ENCODE measurements around the gene ABCB9.

DNA sequence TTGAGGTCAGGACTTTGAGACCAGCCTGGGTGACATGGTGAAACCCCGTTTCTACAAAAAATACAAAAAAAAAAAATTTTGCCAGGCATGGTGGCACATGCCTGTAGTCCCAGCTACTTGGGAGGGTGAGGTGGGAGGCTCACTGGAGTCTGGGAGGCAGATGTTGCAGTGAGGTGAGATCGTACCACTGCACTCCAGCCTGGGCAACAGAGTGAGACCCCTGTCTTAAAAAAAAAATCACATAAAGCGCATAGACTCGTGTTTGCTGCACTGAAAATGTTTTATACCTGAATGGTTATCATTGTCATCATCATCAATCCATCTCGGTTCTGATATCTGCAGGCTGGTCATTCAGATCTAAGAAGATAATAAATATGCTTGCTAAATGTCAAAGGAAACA is 45.6 kb downstream of the ABCB9 start:
- TF ChIP-seq, protein P1, sequence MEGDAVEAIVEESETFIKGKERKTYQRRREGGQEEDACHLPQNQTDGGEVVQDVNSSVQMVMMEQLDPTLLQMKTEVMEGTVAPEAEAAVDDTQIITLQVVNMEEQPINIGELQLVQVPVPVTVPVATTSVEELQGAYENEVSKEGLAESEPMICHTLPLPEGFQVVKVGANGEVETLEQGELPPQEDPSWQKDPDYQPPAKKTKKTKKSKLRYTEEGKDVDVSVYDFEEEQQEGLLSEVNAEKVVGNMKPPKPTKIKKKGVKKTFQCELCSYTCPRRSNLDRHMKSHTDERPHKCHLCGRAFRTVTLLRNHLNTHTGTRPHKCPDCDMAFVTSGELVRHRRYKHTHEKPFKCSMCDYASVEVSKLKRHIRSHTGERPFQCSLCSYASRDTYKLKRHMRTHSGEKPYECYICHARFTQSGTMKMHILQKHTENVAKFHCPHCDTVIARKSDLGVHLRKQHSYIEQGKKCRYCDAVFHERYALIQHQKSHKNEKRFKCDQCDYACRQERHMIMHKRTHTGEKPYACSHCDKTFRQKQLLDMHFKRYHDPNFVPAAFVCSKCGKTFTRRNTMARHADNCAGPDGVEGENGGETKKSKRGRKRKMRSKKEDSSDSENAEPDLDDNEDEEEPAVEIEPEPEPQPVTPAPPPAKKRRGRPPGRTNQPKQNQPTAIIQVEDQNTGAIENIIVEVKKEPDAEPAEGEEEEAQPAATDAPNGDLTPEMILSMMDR (IDR thresholded peaks at IDR 0.05), result no peak
- TF ChIP-seq, protein P2, sequence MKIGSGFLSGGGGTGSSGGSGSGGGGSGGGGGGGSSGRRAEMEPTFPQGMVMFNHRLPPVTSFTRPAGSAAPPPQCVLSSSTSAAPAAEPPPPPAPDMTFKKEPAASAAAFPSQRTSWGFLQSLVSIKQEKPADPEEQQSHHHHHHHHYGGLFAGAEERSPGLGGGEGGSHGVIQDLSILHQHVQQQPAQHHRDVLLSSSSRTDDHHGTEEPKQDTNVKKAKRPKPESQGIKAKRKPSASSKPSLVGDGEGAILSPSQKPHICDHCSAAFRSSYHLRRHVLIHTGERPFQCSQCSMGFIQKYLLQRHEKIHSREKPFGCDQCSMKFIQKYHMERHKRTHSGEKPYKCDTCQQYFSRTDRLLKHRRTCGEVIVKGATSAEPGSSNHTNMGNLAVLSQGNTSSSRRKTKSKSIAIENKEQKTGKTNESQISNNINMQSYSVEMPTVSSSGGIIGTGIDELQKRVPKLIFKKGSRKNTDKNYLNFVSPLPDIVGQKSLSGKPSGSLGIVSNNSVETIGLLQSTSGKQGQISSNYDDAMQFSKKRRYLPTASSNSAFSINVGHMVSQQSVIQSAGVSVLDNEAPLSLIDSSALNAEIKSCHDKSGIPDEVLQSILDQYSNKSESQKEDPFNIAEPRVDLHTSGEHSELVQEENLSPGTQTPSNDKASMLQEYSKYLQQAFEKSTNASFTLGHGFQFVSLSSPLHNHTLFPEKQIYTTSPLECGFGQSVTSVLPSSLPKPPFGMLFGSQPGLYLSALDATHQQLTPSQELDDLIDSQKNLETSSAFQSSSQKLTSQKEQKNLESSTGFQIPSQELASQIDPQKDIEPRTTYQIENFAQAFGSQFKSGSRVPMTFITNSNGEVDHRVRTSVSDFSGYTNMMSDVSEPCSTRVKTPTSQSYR (CRISPR knock-in tag; IDR thresholded peaks at IDR 0.05), result no peak
- TF ChIP-seq, protein P3, sequence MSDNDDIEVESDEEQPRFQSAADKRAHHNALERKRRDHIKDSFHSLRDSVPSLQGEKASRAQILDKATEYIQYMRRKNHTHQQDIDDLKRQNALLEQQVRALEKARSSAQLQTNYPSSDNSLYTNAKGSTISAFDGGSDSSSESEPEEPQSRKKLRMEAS (CRISPR knock-in tag; IDR thresholded peaks at IDR 0.05), result no peak
- no peak for TF ChIP-seq TCF7 (CRISPR knock-in tag; IDR thresholded peaks at IDR 0.05; ENCODE audit: low read depth)
- TF ChIP-seq, protein P4, sequence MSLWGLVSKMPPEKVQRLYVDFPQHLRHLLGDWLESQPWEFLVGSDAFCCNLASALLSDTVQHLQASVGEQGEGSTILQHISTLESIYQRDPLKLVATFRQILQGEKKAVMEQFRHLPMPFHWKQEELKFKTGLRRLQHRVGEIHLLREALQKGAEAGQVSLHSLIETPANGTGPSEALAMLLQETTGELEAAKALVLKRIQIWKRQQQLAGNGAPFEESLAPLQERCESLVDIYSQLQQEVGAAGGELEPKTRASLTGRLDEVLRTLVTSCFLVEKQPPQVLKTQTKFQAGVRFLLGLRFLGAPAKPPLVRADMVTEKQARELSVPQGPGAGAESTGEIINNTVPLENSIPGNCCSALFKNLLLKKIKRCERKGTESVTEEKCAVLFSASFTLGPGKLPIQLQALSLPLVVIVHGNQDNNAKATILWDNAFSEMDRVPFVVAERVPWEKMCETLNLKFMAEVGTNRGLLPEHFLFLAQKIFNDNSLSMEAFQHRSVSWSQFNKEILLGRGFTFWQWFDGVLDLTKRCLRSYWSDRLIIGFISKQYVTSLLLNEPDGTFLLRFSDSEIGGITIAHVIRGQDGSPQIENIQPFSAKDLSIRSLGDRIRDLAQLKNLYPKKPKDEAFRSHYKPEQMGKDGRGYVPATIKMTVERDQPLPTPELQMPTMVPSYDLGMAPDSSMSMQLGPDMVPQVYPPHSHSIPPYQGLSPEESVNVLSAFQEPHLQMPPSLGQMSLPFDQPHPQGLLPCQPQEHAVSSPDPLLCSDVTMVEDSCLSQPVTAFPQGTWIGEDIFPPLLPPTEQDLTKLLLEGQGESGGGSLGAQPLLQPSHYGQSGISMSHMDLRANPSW (CRISPR knock-in tag; conservative IDR thresholded peaks at IDR 0.05; ENCODE audit: low read depth), result no peak
- TF ChIP-seq ZNF416 (CRISPR knock-in tag; IDR thresholded peaks at IDR 0.05), result no peak
- no peak for TF ChIP-seq RELA (CRISPR knock-in tag; IDR thresholded peaks at IDR 0.05; ENCODE audit: borderline replicate concordance)
- no peak for TF ChIP-seq NFYB (CRISPR knock-in tag; conservative IDR thresholded peaks at IDR 0.05; ENCODE audit: low read depth)
- no peak for TF ChIP-seq ZNF138 (CRISPR knock-in tag; conservative IDR thresholded peaks at IDR 0.05)
- TF ChIP-seq, protein P5, sequence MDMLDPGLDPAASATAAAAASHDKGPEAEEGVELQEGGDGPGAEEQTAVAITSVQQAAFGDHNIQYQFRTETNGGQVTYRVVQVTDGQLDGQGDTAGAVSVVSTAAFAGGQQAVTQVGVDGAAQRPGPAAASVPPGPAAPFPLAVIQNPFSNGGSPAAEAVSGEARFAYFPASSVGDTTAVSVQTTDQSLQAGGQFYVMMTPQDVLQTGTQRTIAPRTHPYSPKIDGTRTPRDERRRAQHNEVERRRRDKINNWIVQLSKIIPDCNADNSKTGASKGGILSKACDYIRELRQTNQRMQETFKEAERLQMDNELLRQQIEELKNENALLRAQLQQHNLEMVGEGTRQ (CRISPR knock-in tag; IDR thresholded peaks at IDR 0.05), result no peak
- no peak for TF ChIP-seq KAT7 (CRISPR knock-in tag; IDR thresholded peaks at IDR 0.05; ENCODE audit: borderline replicate concordance)
- no peak for TF ChIP-seq JUN (CRISPR knock-in tag; IDR thresholded peaks at IDR 0.05)
- TF ChIP-seq ETV6 (CRISPR knock-in tag; IDR thresholded peaks at IDR 0.05), result no peak
